Neural cell (in vitro differentiated cells): ENCODE results near the gene CAPNS1. TPM values are rescaled to one million over a fixed set of nuclear protein-coding genes. Genes with fewer than 3 reads are reported as not detected.
A peak's percentile ranks its signal among the peaks of the same experiment; 100 is the strongest.

Experiments used
- H2AFZ ChIP-seq: fragments of 200-600, 300-800 bp; sonication (generic), shearing (Covaris generic); 2 replicates; pipeline ENCODE4 v1.6.0; 2014; ENCODE audit warnings: low read depth, mild to moderate bottlenecking, antibody characterized with exemption, low read length, moderate library complexity
- H3F3A ChIP-seq: fragments of 200-600 bp; shearing (Covaris generic); 2 replicates; pipeline ENCODE4 v1.6.1; 2016; ENCODE audit warnings: mild to moderate bottlenecking, moderate library complexity, mixed read lengths, antibody characterized with exemption, low read length; ENCODE audit not compliant: insufficient read depth, poor library complexity, severe bottlenecking
- H3K27ac ChIP-seq: fragments of 200-600, 300-800 bp; sonication (generic), shearing (Covaris generic); 2 replicates; pipeline ENCODE4 v1.5.1; 2014; ENCODE audit warnings: mild to moderate bottlenecking, low read length, moderate library complexity
- H3K27me3 ChIP-seq: fragments of 300-800, 200-600 bp; sonication (generic), shearing (Covaris generic); 2 replicates; pipeline ENCODE4 v1.6.0; 2014; ENCODE audit warnings: mild to moderate bottlenecking, low read depth, low read length, moderate library complexity; ENCODE audit not compliant: insufficient read depth
- H3K36me3 ChIP-seq: fragments of 300-800, 200-600 bp; sonication (generic), shearing (Covaris generic); 2 replicates; pipeline ENCODE4 v1.5.1; 2014; ENCODE audit warnings: mild to moderate bottlenecking, antibody characterized with exemption, low read length, moderate library complexity; ENCODE audit not compliant: insufficient read depth
- H3K4me2 ChIP-seq: fragments of 300-800, 200-600 bp; sonication (generic), shearing (Covaris generic); 2 replicates; pipeline ENCODE4 v1.6.0; 2014; ENCODE audit warnings: mild to moderate bottlenecking, low read length
- H3K4me3 ChIP-seq: fragments of 300-800, 200-600 bp; sonication (generic), shearing (Covaris generic); 2 replicates; pipeline ENCODE4 v1.5.1; 2014; ENCODE audit warnings: mild to moderate bottlenecking, low read length, moderate library complexity
- H3K79me2 ChIP-seq: fragments of 200-600 bp; shearing (Covaris generic); replicated peaks from 2 replicates; pipeline ENCODE4 v1.6.0; 2014; ENCODE audit warnings: mild to moderate bottlenecking, low read length, moderate library complexity; ENCODE audit not compliant: insufficient read depth
- H3K9ac ChIP-seq: fragments of 300-800, 200-600 bp; sonication (generic), shearing (Covaris generic); 2 replicates; pipeline ENCODE4 v1.6.1; 2016; ENCODE audit warnings: mild to moderate bottlenecking, low read length, mixed read lengths
- H3K9me2 ChIP-seq: fragments of 200-600 bp; shearing (Covaris generic); 2 replicates; pipeline ENCODE4 v1.6.1; 2016; ENCODE audit warnings: mild to moderate bottlenecking, low read length, mixed read lengths; ENCODE audit not compliant: insufficient read depth
- H3K9me3 ChIP-seq: fragments of 200-600, 300-800 bp; sonication (generic), shearing (Covaris generic); 2 replicates; pipeline ENCODE4 v1.6.1; 2016; ENCODE audit warnings: mild to moderate bottlenecking, mixed run types, low read length, moderate library complexity, mixed read lengths
- H4K20me1 ChIP-seq: fragments of 200-600 bp; shearing (Covaris generic); 2 replicates; pipeline ENCODE4 v1.6.1; 2016; ENCODE audit warnings: mild to moderate bottlenecking, mixed run types; ENCODE audit not compliant: insufficient read depth
- EP300 ChIP-seq: fragments of 450-650 bp; conservative IDR thresholded peaks from 2 replicates; pipeline ENCODE4 v1.6.1; 2014; ENCODE audit warnings: antibody characterized with exemption, mild to moderate bottlenecking, moderate library complexity; ENCODE audit not compliant: poor library complexity, severe bottlenecking
- EZH2 ChIP-seq: fragments of 200-600, 300-800 bp; shearing (Covaris generic), sonication (generic); IDR thresholded peaks from 2 replicates; pipeline ENCODE4 v1.6.1; 2014; ENCODE audit warnings: antibody characterized with exemption, low read length, borderline replicate concordance, mild to moderate bottlenecking; ENCODE audit not compliant: insufficient read depth, poor library complexity, severe bottlenecking
- MXI1 ChIP-seq: fragments of 450-650 bp; conservative IDR thresholded peaks from 2 replicates; pipeline ENCODE4 v1.6.1; 2014; ENCODE audit warnings: antibody characterized with exemption, mild to moderate bottlenecking; ENCODE audit not compliant: poor library complexity, severe bottlenecking
- POLR2AphosphoS5 ChIP-seq: IDR thresholded peaks from 2 replicates; pipeline ENCODE4 v1.6.1; 2012
- RAD21 ChIP-seq: fragments of 450-650 bp; conservative IDR thresholded peaks from 2 replicates; pipeline ENCODE4 v1.6.1; 2014; ENCODE audit warnings: antibody characterized with exemption, mild to moderate bottlenecking, moderate library complexity
- SMC3 ChIP-seq: fragments of 450-650 bp; conservative IDR thresholded peaks from 2 replicates; pipeline ENCODE4 v1.6.1; 2014; ENCODE audit warnings: antibody characterized with exemption, mild to moderate bottlenecking, moderate library complexity; ENCODE audit not compliant: poor library complexity
- TAF1 ChIP-seq: IDR thresholded peaks from 2 replicates; pipeline ENCODE4 v1.6.1; 2012; ENCODE audit warnings: low read depth
- polyA minus RNA-seq: library from RNA; depleted of rRNA, polyadenylated mRNA; stranded (reverse); fragments of >200 nt; gene quantifications from 2 replicates; pipeline ENCODE4 v1.2.3, GENCODE V29; 2014
- polyA plus RNA-seq: library from polyadenylated mRNA; depleted of rRNA; stranded (reverse); fragments of >200 nt; gene quantifications from 2 replicates; pipeline ENCODE4 v1.2.3, GENCODE V29; 2014
- TF ChIP-seq, protein P1 (sequence below): IDR thresholded peaks from 2 replicates; pipeline ENCODE4 v1.6.1; 2012; ENCODE audit warnings: borderline replicate concordance
- TF ChIP-seq, protein P2 (sequence below): fragments of 450-650 bp; IDR thresholded peaks from 2 replicates; pipeline ENCODE4 v1.5.1; 2014; ENCODE audit warnings: antibody characterized with exemption, mild to moderate bottlenecking, moderate library complexity; ENCODE audit not compliant: poor library complexity, severe bottlenecking

Gene CAPNS1
- 67.3 and 87.8 TPM in 2 replicates for polyA plus RNA-seq
- polyA minus RNA-seq: 73.7 and 81.6 TPM in 2 replicates

DNA sequence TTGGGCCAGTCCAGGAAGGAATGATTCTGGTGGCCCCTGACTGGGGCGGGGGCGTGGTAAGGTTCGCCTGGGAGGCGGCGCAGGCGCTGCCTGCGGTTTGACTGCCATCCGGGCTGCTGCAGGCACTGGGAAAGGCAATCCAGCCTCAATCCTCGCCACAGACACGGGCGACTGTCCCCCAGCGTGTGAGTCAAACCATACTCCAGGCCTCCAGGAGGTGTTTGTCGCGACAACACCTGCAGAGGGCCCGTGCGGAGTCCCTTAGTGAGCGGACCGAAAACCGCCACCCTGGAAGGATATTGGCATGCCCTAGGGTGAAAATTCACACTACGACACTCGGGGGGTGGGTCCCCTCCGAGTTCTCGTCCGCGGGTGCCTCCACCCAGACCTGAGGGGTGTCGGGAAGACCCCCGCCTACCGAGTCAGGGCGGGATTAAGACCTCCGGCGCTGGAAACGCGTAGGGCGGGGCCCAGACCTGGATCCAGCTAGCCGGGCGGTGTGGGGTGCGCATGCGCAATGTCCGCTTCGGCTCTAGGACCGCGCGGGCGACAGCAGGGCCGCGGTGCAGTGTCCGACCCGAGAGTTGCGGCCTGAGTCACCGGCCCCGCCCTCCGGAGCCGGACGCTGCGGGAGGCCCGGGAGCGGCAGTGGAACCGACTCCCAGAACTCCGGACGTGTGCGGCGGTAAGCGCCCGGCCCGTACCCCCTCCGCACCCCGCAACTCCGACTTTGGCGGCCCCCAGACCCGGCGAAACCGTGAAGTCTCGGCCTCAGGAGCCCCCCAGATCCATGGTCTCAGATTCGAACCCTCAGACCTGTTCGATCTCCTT is at the start of gene CAPNS1:
Gene CAPNS1 (plus strand): TSS at position 594 of the 831 bp plus-strand sequence. CDS start 946 bp downstream, outside the sequence.
- H3K36me3 ChIP-seq: peaks cover 2% of the 10 kb centered on the region
- peak within 1 kb of the TSS; percentile 92 for H3K9ac ChIP-seq
- TF ChIP-seq, protein P1, sequence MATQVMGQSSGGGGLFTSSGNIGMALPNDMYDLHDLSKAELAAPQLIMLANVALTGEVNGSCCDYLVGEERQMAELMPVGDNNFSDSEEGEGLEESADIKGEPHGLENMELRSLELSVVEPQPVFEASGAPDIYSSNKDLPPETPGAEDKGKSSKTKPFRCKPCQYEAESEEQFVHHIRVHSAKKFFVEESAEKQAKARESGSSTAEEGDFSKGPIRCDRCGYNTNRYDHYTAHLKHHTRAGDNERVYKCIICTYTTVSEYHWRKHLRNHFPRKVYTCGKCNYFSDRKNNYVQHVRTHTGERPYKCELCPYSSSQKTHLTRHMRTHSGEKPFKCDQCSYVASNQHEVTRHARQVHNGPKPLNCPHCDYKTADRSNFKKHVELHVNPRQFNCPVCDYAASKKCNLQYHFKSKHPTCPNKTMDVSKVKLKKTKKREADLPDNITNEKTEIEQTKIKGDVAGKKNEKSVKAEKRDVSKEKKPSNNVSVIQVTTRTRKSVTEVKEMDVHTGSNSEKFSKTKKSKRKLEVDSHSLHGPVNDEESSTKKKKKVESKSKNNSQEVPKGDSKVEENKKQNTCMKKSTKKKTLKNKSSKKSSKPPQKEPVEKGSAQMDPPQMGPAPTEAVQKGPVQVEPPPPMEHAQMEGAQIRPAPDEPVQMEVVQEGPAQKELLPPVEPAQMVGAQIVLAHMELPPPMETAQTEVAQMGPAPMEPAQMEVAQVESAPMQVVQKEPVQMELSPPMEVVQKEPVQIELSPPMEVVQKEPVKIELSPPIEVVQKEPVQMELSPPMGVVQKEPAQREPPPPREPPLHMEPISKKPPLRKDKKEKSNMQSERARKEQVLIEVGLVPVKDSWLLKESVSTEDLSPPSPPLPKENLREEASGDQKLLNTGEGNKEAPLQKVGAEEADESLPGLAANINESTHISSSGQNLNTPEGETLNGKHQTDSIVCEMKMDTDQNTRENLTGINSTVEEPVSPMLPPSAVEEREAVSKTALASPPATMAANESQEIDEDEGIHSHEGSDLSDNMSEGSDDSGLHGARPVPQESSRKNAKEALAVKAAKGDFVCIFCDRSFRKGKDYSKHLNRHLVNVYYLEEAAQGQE: no peak
- TF ChIP-seq MXI1 (peak; percentile 55), TAF1 (peak; percentile 53), EP300 (peak; percentile 56), EZH2 (no peak), RAD21 (peak; percentile 33), SMC3 (peak; percentile 49), POLR2AphosphoS5 (peak; percentile 75)
- TF ChIP-seq, protein P2, sequence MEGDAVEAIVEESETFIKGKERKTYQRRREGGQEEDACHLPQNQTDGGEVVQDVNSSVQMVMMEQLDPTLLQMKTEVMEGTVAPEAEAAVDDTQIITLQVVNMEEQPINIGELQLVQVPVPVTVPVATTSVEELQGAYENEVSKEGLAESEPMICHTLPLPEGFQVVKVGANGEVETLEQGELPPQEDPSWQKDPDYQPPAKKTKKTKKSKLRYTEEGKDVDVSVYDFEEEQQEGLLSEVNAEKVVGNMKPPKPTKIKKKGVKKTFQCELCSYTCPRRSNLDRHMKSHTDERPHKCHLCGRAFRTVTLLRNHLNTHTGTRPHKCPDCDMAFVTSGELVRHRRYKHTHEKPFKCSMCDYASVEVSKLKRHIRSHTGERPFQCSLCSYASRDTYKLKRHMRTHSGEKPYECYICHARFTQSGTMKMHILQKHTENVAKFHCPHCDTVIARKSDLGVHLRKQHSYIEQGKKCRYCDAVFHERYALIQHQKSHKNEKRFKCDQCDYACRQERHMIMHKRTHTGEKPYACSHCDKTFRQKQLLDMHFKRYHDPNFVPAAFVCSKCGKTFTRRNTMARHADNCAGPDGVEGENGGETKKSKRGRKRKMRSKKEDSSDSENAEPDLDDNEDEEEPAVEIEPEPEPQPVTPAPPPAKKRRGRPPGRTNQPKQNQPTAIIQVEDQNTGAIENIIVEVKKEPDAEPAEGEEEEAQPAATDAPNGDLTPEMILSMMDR: peak; percentile 66
- H3F3A ChIP-seq: no peaks in the 10 kb centered on the region
- H3K4me2 ChIP-seq: peak within 1 kb of the TSS; percentile 97
- H3K9me2 ChIP-seq: no peaks in the 10 kb centered on the region
- H3K27ac ChIP-seq: peak within 1 kb of the TSS; percentile 89
- H2AFZ ChIP-seq: peak within 1 kb of the TSS; percentile 76
- peaks cover 9% of the 10 kb centered on the region for H3K79me2 ChIP-seq
- H3K9me3 ChIP-seq: no peaks in the 10 kb centered on the region
- no peaks in the 10 kb centered on the region for H3K27me3 ChIP-seq
- H3K4me3 ChIP-seq: peak within 1 kb of the TSS; percentile 98
- no peaks in the 10 kb centered on the region for H4K20me1 ChIP-seq

DNA sequence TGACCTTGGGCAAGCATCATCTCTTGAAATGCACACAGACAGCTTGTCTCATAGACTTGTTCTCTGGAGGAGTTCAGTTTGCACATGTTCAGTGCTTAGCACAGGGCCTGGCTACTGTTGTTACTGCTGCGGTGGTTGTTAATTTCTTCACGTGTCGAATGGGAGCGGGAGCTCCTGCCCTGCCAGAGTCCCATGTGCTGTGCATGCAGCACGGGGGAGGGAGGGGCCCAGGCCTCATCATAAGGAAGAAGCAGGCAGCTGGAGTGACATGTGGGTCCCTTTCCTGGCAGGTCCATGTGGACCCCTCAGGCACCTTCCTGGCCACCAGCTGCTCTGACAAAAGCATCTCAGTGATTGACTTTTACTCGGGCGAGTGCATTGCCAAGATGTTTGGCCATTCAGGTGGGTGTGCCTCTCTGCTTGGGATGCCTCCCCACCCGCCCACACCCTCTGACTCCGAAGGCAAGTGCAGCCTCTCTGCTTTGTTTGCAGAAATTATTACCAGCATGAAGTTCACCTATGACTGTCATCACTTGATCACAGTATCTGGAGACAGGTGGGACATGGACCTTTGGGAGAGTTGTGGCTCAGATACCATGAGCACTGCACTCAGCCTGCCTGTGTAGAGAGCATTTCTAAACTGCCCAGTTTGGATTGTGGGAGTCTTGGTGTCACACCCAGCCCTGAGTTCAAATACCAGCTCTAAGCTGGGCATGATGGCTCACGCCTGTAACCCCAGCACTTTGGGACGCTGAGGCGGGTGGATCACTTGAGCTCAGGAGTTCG is 48.8 kb upstream of the CAPNS1 start:
- TF ChIP-seq EP300 (no peak), EZH2 (no peak), TAF1 (no peak), POLR2AphosphoS5 (no peak), SMC3 (no peak), MXI1 (no peak), RAD21 (no peak)
- TF ChIP-seq, protein P2: no peak
- TF ChIP-seq, protein P1: no peak
- Histone ChIP-seq H3K9me3 (no peaks in the 10 kb centered on the region), H2AFZ (no peak overlapping the region), H3K4me3 (no peak overlapping the region), H4K20me1 (no peaks in the 10 kb centered on the region), H3K79me2 (no peaks in the 10 kb centered on the region), H3K4me2 (no peak overlapping the region), H3K9me2 (no peaks in the 10 kb centered on the region), H3K27me3 (no peaks in the 10 kb centered on the region), H3K27ac (no peak overlapping the region), H3K9ac (no peak overlapping the region), H3F3A (no peaks in the 10 kb centered on the region), H3K36me3 (no peaks in the 10 kb centered on the region)
